ENCODE results near the gene FMN2.

DNA sequence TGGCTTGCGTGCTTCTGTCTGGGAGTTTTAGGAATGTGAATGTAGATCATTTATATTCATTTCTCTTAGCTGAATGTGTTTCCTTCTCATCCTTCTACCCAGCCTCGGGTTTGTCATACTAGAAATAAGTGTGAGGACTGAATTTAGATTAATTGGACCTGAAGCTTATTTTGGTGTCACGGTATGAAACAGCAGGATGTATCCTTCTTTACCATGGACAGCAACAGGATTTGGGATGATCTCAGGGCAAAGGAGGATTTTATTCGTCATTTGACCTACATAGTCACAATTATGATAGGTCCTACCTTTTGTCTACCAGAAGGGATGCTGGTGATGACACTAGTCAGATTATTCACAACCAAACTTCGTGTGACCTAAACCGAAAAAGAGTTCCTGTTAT is 127.4 kb downstream of the FMN2 start:
- TF ChIP-seq, protein P1, sequence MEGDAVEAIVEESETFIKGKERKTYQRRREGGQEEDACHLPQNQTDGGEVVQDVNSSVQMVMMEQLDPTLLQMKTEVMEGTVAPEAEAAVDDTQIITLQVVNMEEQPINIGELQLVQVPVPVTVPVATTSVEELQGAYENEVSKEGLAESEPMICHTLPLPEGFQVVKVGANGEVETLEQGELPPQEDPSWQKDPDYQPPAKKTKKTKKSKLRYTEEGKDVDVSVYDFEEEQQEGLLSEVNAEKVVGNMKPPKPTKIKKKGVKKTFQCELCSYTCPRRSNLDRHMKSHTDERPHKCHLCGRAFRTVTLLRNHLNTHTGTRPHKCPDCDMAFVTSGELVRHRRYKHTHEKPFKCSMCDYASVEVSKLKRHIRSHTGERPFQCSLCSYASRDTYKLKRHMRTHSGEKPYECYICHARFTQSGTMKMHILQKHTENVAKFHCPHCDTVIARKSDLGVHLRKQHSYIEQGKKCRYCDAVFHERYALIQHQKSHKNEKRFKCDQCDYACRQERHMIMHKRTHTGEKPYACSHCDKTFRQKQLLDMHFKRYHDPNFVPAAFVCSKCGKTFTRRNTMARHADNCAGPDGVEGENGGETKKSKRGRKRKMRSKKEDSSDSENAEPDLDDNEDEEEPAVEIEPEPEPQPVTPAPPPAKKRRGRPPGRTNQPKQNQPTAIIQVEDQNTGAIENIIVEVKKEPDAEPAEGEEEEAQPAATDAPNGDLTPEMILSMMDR (IDR thresholded peaks at IDR 0.05) = no peak
- no peak for TF ChIP-seq POLR2AphosphoS5 (IDR thresholded peaks at IDR 0.05)
